ENCODE measurements around the gene MTHFD1L.
"Not testable (repeated sequence)": the region's sequence is repeated elsewhere in the genome, so short reads cannot be mapped to it uniquely, and the experiment has no call there.

MTHFD1L gene

DNA sequence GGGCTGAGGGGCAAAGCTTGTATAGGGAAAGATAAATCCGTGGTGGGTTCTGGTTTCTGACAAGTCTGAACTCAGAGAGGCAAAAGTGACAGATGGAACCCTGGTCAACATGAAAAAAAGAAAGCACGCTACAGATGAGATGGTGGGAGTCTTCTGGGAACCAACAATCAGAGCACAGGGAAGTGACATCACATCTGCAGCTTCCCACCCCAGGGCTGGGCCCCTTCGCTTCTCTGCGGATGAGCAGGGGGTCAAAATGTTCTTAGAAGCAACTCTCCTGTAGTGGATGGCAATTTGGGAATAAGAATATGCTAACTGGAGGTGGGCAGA, 245.0 kb downstream of the MTHFD1L start:
- H3K4me3 ChIP-seq (ENCODE audit: low read length): no peak overlapping the region
- TF ChIP-seq, protein P1, sequence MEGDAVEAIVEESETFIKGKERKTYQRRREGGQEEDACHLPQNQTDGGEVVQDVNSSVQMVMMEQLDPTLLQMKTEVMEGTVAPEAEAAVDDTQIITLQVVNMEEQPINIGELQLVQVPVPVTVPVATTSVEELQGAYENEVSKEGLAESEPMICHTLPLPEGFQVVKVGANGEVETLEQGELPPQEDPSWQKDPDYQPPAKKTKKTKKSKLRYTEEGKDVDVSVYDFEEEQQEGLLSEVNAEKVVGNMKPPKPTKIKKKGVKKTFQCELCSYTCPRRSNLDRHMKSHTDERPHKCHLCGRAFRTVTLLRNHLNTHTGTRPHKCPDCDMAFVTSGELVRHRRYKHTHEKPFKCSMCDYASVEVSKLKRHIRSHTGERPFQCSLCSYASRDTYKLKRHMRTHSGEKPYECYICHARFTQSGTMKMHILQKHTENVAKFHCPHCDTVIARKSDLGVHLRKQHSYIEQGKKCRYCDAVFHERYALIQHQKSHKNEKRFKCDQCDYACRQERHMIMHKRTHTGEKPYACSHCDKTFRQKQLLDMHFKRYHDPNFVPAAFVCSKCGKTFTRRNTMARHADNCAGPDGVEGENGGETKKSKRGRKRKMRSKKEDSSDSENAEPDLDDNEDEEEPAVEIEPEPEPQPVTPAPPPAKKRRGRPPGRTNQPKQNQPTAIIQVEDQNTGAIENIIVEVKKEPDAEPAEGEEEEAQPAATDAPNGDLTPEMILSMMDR (conservative IDR thresholded peaks at IDR 0.05; ENCODE audit: low read length): no peak
- DNase-seq (ENCODE audit: low read depth): no peak

DNA sequence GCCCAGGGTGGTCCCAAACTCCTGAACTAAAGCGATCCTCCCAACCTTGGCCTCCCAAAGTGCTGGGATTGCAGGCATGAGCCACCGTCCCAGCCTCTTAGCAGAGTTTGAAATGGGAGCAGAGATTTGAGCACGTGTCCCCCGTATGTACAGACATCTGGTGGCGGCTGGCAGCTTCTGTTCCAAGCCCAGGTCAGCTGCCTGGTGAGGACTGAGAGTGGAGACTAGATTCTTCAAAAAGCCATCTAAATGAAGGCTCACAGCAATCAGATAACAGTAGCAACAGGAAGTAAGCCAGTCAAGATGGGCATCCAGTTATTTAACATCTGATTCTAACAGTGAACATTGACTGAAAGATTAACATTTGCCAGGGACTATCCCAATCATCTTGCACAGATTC, 246.2 kb downstream of the MTHFD1L start:
- no peak overlapping the region for H3K4me3 ChIP-seq (ENCODE audit: low read length)
- TF ChIP-seq, protein P1 (conservative IDR thresholded peaks at IDR 0.05; ENCODE audit: low read length): no peak
- no peak for DNase-seq (ENCODE audit: low read depth)

DNA sequence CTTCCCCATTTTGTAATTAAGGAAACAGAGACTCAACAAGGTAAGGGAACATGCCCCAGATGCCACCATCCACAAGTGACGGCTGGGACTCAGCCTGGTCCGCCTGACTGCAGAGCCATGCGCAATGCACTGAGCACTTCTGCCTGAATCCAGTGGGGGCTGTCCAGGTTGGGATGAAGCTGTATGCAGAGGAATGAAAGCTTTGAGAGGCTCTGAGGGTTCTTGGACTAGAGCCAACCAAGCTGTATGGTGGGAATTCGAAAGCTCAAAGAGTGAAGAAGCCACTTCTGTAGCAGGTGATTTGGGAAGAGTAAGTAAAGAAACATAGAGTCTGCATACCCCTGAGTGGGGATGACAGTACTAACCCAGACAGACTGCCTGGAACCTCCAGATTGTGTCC, 246.6 kb downstream of the MTHFD1L start:
- TF ChIP-seq, protein P1 (conservative IDR thresholded peaks at IDR 0.05; ENCODE audit: low read length): no peak
- DNase-seq (ENCODE audit: low read depth): no peak
- H3K4me3 ChIP-seq (ENCODE audit: low read length): no peak overlapping the region

DNA sequence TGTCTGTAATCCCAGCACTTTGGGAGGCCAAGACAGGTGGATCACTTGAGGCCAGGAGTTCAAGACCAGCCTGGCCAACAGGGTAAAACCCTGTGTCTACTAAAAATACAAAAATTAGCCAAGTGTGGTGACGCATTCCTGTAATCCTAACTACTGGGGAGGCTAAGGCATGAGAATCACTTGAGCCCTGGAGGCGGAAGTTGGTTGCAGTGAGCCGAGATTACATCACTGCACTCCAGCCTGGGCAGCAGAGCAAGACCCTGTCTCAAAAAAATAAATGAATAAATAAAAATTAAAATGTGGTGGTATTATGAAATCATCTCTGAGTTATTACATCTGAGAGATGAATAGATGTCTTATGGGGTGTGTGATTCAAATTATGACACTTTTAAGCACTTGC, 247.4 kb downstream of the MTHFD1L start:
- H3K4me3 ChIP-seq (ENCODE audit: low read length); DNase-seq (ENCODE audit: low read depth): not testable (repeated sequence)

DNA sequence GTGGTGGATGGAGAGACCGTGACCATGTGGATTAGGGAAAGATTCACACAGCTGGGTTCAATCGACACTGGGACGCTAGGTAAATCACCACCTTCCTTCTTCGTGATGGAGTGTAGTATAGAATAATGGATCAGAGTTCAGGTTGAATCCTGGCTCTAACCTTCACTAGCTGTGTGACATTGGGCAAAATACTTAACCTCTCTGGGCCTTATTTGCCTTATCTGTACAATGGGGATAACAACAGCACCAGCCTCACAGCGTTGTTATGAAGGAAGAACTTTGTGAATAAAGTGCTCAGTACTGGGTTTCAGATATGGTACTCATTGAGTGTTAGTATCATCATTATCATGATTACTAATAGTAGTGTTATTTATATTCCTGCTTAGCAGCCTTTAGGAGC, 248.1 kb downstream of the MTHFD1L start:
- H3K4me3 ChIP-seq (ENCODE audit: low read length): no peak overlapping the region
- TF ChIP-seq, protein P1 (conservative IDR thresholded peaks at IDR 0.05; ENCODE audit: low read length): no peak
- no peak for DNase-seq (ENCODE audit: low read depth)

DNA sequence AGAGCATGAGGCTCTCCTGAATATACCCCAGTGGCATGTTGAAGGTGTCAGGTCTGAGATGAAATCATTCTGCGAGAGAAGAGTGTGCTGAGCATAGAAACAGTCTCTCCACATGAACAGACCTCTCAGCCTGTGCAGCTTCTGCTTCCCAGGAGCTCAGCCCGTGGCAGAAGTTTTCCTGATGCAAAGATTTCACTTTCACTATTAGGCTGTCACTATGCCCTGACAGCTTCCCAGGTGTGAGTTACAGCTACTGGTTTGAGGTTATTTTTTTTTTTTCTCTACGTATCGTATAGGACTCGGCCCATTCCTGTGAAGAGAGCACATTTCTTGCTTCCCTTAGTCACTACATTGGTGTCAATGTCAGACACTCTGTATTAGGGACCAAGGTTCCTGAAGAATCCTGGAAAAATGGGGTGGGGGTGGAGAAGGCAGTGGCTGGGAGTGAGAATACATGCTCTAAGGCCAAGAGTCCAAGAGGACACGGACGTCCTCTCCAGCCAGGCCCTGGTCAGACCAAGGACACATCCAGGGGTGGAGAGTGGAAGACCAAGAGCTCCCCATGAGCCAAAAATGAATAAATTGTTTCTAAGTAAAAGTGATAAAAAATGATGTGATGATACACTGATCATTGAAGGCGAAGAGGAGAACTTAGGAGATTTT, 253.1 kb downstream of the MTHFD1L start:
- no peak overlapping the region for H3K4me3 ChIP-seq (ENCODE audit: low read length)
- TF ChIP-seq, protein P1 (conservative IDR thresholded peaks at IDR 0.05; ENCODE audit: low read length): no peak
- no peak for DNase-seq (ENCODE audit: low read depth)

DNA sequence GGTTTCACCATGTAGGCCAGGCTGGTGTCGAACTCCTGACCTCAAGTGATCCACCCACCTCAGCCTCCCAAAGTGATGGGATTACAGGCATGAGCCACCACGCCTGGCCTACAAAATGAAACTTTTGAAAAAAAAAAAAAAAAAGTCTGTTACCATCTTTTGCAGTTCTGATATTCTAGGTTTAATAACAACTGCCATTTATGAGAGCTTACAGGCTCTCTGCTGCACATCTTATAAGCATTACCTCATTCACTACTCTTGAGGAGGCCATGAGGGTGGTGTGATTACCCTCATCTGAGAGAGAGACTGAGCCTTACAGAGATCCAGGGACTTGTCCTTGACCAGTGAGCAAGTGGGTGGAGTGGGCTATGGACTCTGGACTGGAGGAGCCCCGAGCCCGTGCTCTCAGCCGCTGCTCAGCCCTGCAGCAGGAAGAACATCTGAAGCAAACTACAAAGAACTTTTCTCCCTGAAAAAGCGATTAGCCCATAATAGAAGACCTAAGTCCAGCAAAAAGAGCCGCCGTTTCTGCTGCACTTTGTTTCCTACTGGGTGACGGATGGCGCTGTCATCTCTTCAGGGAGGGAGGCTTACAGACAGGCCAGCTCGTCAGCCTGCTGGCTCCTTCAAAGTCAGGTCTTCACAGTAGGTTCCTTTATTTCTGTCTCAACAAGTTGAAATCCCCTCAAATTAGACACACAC, 254.5 kb downstream of the MTHFD1L start:
- TF ChIP-seq, protein P1 (conservative IDR thresholded peaks at IDR 0.05; ENCODE audit: low read length): no peak
- DNase-seq (ENCODE audit: low read depth): no peak
- H3K4me3 ChIP-seq (ENCODE audit: low read length): no peak overlapping the region

All from AG10803 (cell line).